ENCODE results near the gene SLC34A3. TPM values are rescaled to one million over a fixed set of nuclear protein-coding genes. Genes with fewer than 3 reads are reported as not detected.
A peak's percentile ranks its signal among the peaks of the same experiment; 100 is the strongest.

SLC34A3 gene
- total RNA-seq, 1 donor from 2014 or later: not detected

GRCh38 chr9:137226338-137227053 lies 4.2 kb upstream of the SLC34A3 start:
- intact Hi-C loops (cut with DNase I): no loop called here
- no peak for ATAC-seq
- no peak for DNase-seq (ENCODE audit: low spot score)

GRCh38 chr9:137227054-137227852 lies 3.4 kb upstream of the SLC34A3 start, which contains the start of gene RNF224:
Gene RNF224, plus strand, starts transcription at chr9:137227502. Its CDS starts 834 bp downstream, at chr9:137228336.
- intact Hi-C loops (cut with DNase I): no loop called here

GRCh38 chr9:137227853-137228505 lies 2.7 kb upstream of the SLC34A3 start:
- ATAC-seq (no peak), DNase-seq (ENCODE audit: low spot score) (no peak)
- intact Hi-C loops (cut with DNase I): no loop called here

More at GRCh38 chr9:137227054-137227852, 3.4 kb upstream of the SLC34A3 start, which contains the start of gene RNF224:
- ATAC-seq (no peak), DNase-seq (ENCODE audit: low spot score) (peak; percentile 85)

GRCh38 chr9:137228506-137228967 lies 2.2 kb upstream of the SLC34A3 start:
- DNase-seq (ENCODE audit: low spot score) (no peak), ATAC-seq (no peak)
- intact Hi-C loops (cut with DNase I): no loop called here

GRCh38 chr9:137228968-137229896 lies 1.5 kb upstream of the SLC34A3 start:
- intact Hi-C loops (cut with DNase I): no loop called here
- DNase-seq (ENCODE audit: low spot score): no peak
- no peak for ATAC-seq

GRCh38 chr9:137229903-137230704 lies 597 bp upstream of the SLC34A3 start:
- intact Hi-C loops (cut with DNase I): loop anchor here (5.0 to 10.0 kb wide), 2 partner anchors 45 to 108 kb away; partner anchors contain the start of genes ANAPC2 and SSNA1
- ATAC-seq: no peak
- no peak for DNase-seq (ENCODE audit: low spot score)

- no peak for ATAC-seq
- intact Hi-C loops (cut with DNase I): loop anchor here (5.0 to 10.0 kb wide), 2 partner anchors 47 to 109 kb away; partner anchors contain the start of genes ANAPC2 and SSNA1
Measured at GRCh38 chr9:137231372-137232039, 805 bp downstream of the SLC34A3 start.

GRCh38 chr9:137232101-137232500 lies 1.4 kb downstream of the SLC34A3 start:
- ATAC-seq: no peak
- intact Hi-C loops (cut with DNase I): loop anchor here (5.0 to 10.0 kb wide), 2 partner anchors 47 to 110 kb away; partner anchors contain the start of genes ANAPC2 and SSNA1
- no peak for DNase-seq (ENCODE audit: low spot score)

More at GRCh38 chr9:137231372-137232039, 805 bp downstream of the SLC34A3 start:
- no peak for DNase-seq (ENCODE audit: low spot score)

GRCh38 chr9:137232510-137232909 lies 1.8 kb downstream of the SLC34A3 start:
- DNase-seq (ENCODE audit: low spot score) (no peak), ATAC-seq (no peak)
- intact Hi-C loops (cut with DNase I): loop anchor here (5.0 to 10.0 kb wide), 2 partner anchors 48 to 110 kb away; partner anchors contain the start of genes ANAPC2 and SSNA1

- DNase-seq (ENCODE audit: low spot score) (no peak), ATAC-seq (no peak)
- intact Hi-C loops (cut with DNase I): loop anchor here (5.0 to 10.0 kb wide), 2 partner anchors 49 to 111 kb away; partner anchors contain the start of genes ANAPC2 and SSNA1
Measured at GRCh38 chr9:137233143-137233980, 2.7 kb downstream of the SLC34A3 start.

GRCh38 chr9:137234055-137234697 lies 3.5 kb downstream of the SLC34A3 start:
- ATAC-seq (no peak), DNase-seq (ENCODE audit: low spot score) (no peak)
- intact Hi-C loops (cut with DNase I): loop anchor here (5.0 to 10.0 kb wide), 2 partner anchors 49 to 112 kb away; partner anchors contain the start of genes ANAPC2 and SSNA1

- no peak for ATAC-seq
- no peak for DNase-seq (ENCODE audit: low spot score)
- intact Hi-C loops (cut with DNase I): loop anchor here (5.0 to 10.0 kb wide), 2 partner anchors 50 to 113 kb away; partner anchors contain the start of genes ANAPC2 and SSNA1
Measured at GRCh38 chr9:137234758-137235423, 4.2 kb downstream of the SLC34A3 start.

- DNase-seq (ENCODE audit: low spot score): no peak
- no peak for ATAC-seq
- intact Hi-C loops (cut with DNase I): loop anchor here (10.0 kb wide), 1 partner anchor 51 kb away; the partner anchor contains the start of genes ANAPC2 and SSNA1
Measured at GRCh38 chr9:137235424-137236237, 4.9 kb downstream of the SLC34A3 start.

Data from sciatic nerve (tissue), 2 donors.